Spleen (tissue), 11 donors: ENCODE measurements around the gene NR0B2. TPM values are rescaled to one million over a fixed set of nuclear protein-coding genes. Genes with fewer than 3 reads are reported as not detected.

Source experiments
- DNase-seq: peaks from one replicate; pipeline ENCODE4 v3.0.0-alpha.2; 2020
- H3K27ac ChIP-seq, 8 donors: fragments of 200-600 bp; sonication (generic) in 7 of 8; 1 replicate in 4 of 8; 2 replicates in 4 of 8; pipeline versions ENCODE4 v1.5.0 to v1.8.0; 2016 to 2021; ENCODE audit warnings: inconsistent platforms in 4 of 8, mild to moderate bottlenecking in 4 of 8, moderate library complexity in 1 of 8
- H3K27me3 ChIP-seq, 7 donors: fragments of 200-600 bp; sonication (generic) in 6 of 7; replicated peaks in 1 of 7; 1 replicate in 4 of 7; 2 replicates in 3 of 7; pipeline versions ENCODE4 v1.5.0 to v1.8.0; 2016 to 2021; ENCODE audit warnings: inconsistent platforms in 3 of 7, mild to moderate bottlenecking in 1 of 7
- H3K36me3 ChIP-seq, 6 donors: fragments of 200-600 bp; sonication (generic) in 5 of 6; 1 replicate in 4 of 6; 2 replicates in 2 of 6; pipeline versions ENCODE4 v1.5.0 to v1.8.0; 2016 to 2021; ENCODE audit warnings: inconsistent platforms in 2 of 6
- H3K4me1 ChIP-seq, 6 donors: fragments of 200-600 bp; sonication (generic) in 5 of 6; 1 replicate in 3 of 6; 2 replicates in 3 of 6; pipeline versions ENCODE4 v1.5.0 to v1.8.0; 2016 to 2021; ENCODE audit warnings: inconsistent platforms in 3 of 6
- H3K4me3 ChIP-seq, 8 donors: fragments of 200-600 bp; sonication (generic) in 7 of 8; 1 replicate in 4 of 8; 2 replicates in 4 of 8; pipeline versions ENCODE4 v1.5.0 to v1.8.0; 2016 to 2021; ENCODE audit warnings: inconsistent platforms in 4 of 8, mild to moderate bottlenecking in 4 of 8, moderate library complexity in 2 of 8
- H3K9me3 ChIP-seq, 8 donors: fragments of 200-600 bp; sonication (generic) in 7 of 8; 1 replicate in 4 of 8; 2 replicates in 4 of 8; pipeline versions ENCODE4 v1.5.0 to v1.8.0; 2016 to 2021; ENCODE audit warnings: inconsistent platforms in 4 of 8
- CTCF ChIP-seq, 11 experiments: fragments of 200-600 bp in 7 of 11; fragments of 450-650 bp in 4 of 11; sonication (generic) in 4 of 11; IDR thresholded peaks in 8 of 11; conservative IDR thresholded peaks in 3 of 11; 1 replicate in 7 of 11; 2 replicates in 4 of 11; pipeline versions ENCODE4 v1.4.0 to v1.8.0; 2016 to 2021; ENCODE audit warnings: antibody characterized with exemption in 11 of 11, inconsistent platforms in 4 of 11, mild to moderate bottlenecking in 1 of 11
- POLR2A ChIP-seq, 3 donors: fragments of 450-650 bp; IDR thresholded peaks; one replicate each; pipeline ENCODE4 v1.5.1; 2017; ENCODE audit warnings: antibody characterized with exemption in 3 of 3, mild to moderate bottlenecking in 1 of 3
- POLR2AphosphoS5 ChIP-seq, 3 donors: sonication (generic); formaldehyde crosslinking; IDR thresholded peaks; one replicate each; pipeline ENCODE4 v1.5.1; 2017; ENCODE audit warnings: antibody characterized with exemption in 3 of 3
- WGBS, 5 donors: extraction: QIAGEN DNeasy Blood & Tissue Kit in 3 of 5; methylation state at CpG; one replicate each; pipeline versions ENCODE4 v1.1.5 to v1.1.7; 2013 to 2018; 5-methylcytosine and 5-hydroxymethylcytosine counted together
- intact Hi-C: fragments of 100-400 bp; cut with DNase I; formaldehyde crosslinking; loops from one replicate; pipeline ENCODE4 v1.15.0; 2023; ENCODE audit warnings: low total_unique reads
- polyA plus RNA-seq, 3 donors: library from polyadenylated mRNA; stranded (reverse); fragments of 200-250 nt; gene quantifications; one replicate each; pipeline ENCODE4 v1.2.1, GENCODE V29; 2013
- total RNA-seq, 7 donors: library from RNA; depleted of rRNA in 3 of 7; stranded (reverse); fragments of >200 nt in 3 of 7; fragmentation: NEBNext Ultra II Directional in 4 of 7; extraction: Animal tissue kit (Norgen Biotek cat#: 25700) in 4 of 7; gene quantifications; one replicate each; pipeline versions ENCODE4 v1.1.0 to v1.2.1, GENCODE V29; 2016 to 2021
- donor health status: healthy with polysubstance abuse.
- donor health status: DM: no; HTN: no; CAD: no; lungs with moderate emphysema.
- donor health status: DM: no; HTN: no; CAD: no.
- donor health status: Bipolar disorder and iron deficiency.
- donor health status: healthy.
- donor health status: DM: no; HTN: no; CAD: no.
- donor health status: DM: yes; HTN: yes; CAD: no.

Gene NR0B2
- total and polyA plus RNA-seq, 10 donors, result 0.74 to 27.1 (median 8.1) TPM

DNA sequence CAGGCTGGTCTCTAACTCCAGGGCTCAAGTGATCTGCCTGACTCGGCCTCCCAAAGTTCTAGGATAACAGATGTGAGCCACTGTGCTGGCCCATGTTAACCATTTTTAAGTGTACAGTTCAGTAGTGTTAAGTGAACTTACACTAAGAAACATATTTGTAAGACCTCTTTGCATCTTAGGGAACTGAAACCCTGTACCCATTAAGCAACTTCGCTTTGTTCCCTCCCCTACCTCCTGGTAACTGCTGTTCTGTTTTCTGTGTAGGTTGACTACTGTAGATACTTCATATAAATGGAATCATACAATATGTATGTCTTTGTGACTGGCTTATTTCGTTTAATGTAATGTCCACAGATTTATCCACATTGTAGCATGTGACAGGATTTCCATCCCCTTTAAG is 18.8 kb upstream of the NR0B2 start:
- no peak for TF ChIP-seq POLR2A (IDR thresholded peaks at IDR 0.05)
- no peak for TF ChIP-seq POLR2AphosphoS5 (IDR thresholded peaks at IDR 0.05)
- TF ChIP-seq CTCF (IDR thresholded peaks at IDR 0.05 in 8 of 11, conservative IDR thresholded peaks at IDR 0.05 in 3 of 11), result no peak
- intact Hi-C loops, result no loop called here
- Histone ChIP-seq H3K27ac (peak overlapping the region in 4 of 8 donors; percentile 20 to 30 (median 22)), H3K27me3 (no peaks in the 10 kb centered on the region), H3K4me1 (peaks cover 2 to 31% (median 14%) of the 10 kb centered on the region in 6 donors), H3K4me3 (no peak overlapping the region), H3K9me3 (no peaks in the 10 kb centered on the region), H3K36me3 (peaks cover 0 to 90% (median 48%) of the 10 kb centered on the region in 6 donors)
- WGBS, 5 donors, result 65 to 80% (median 71%) methylated on average over 3 of the region's 3 CpGs
- DNase-seq, result no peak

GRCh38 chr1:26923711-26924110 is 9.9 kb upstream of the NR0B2 start:
- Histone ChIP-seq H3K36me3 (peaks cover 0 to 59% (median 46%) of the 10 kb centered on the region in 6 donors), H3K27me3 (no peaks in the 10 kb centered on the region), H3K4me3 (no peak overlapping the region), H3K4me1 (peaks cover 7 to 50% (median 30%) of the 10 kb centered on the region in 6 donors), H3K9me3 (no peaks in the 10 kb centered on the region), H3K27ac (no peak overlapping the region)
- no peak for TF ChIP-seq CTCF (IDR thresholded peaks at IDR 0.05 in 8 of 11, conservative IDR thresholded peaks at IDR 0.05 in 3 of 11)
- no peak for TF ChIP-seq POLR2A (IDR thresholded peaks at IDR 0.05)
- TF ChIP-seq POLR2AphosphoS5 (IDR thresholded peaks at IDR 0.05), result no peak
- intact Hi-C loops, result no loop called here
- WGBS, 5 donors, result 90 to 94% (median 92%) methylated on average over 3 of the region's 3 CpGs
- no peak for DNase-seq

- Histone ChIP-seq H3K9me3 (no peaks in the 10 kb centered on the region), H3K4me3 (peak overlapping the region in 7 of 8 donors; percentile 83 to 91 (median 87)), H3K27ac (peak overlapping the region in 1 of 8 donors; percentile 91), H3K36me3 (peaks cover 0 to 50% (median 41%) of the 10 kb centered on the region in 6 donors), H3K27me3 (no peaks in the 10 kb centered on the region), H3K4me1 (peaks cover 7 to 50% (median 30%) of the 10 kb centered on the region in 6 donors)
- intact Hi-C loops, result no loop called here
- WGBS, 5 donors, result 83 to 94% (median 88%) methylated on average over 3 of the region's 3 CpGs
- no peak for DNase-seq
- TF ChIP-seq CTCF (IDR thresholded peaks at IDR 0.05 in 8 of 11, conservative IDR thresholded peaks at IDR 0.05 in 3 of 11) (no peak), POLR2AphosphoS5 (IDR thresholded peaks at IDR 0.05) (no peak), POLR2A (IDR thresholded peaks at IDR 0.05) (no peak)
Measured at GRCh38 chr1:26922901-26923300, 9.1 kb upstream of the NR0B2 start.

DNA sequence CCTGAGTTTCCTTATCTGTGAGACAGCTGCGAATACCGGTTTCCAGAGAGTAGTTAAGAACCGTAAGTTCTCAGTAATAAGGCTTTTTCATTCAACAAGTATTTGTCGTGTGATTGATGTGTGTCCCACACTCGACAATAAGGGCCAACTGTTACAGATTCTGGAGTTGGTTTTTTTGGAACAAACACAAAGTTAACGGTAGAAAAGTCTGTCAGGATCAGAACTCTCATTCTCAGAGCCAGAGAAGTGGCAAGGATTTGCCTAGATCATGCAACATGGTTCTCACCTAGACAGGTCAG is 8.6 kb upstream of the NR0B2 start:
- H3K4me1 ChIP-seq, result peaks cover 7 to 50% (median 30%) of the 10 kb centered on the region in 6 donors
- intact Hi-C loops, result no loop called here
- DNase-seq, result no peak
- no peak for TF ChIP-seq POLR2A (IDR thresholded peaks at IDR 0.05)
- TF ChIP-seq POLR2AphosphoS5 (IDR thresholded peaks at IDR 0.05), result no peak
- no peak for TF ChIP-seq CTCF (IDR thresholded peaks at IDR 0.05 in 8 of 11, conservative IDR thresholded peaks at IDR 0.05 in 3 of 11)
- peak overlapping the region; percentile 36 to 91 (median 87) for H3K4me3 ChIP-seq
- H3K36me3 ChIP-seq, result peaks cover 0 to 45% (median 35%) of the 10 kb centered on the region in 6 donors
- no peaks in the 10 kb centered on the region for H3K27me3 ChIP-seq
- peak overlapping the region in 5 of 8 donors; percentile 83 to 92 (median 91) for H3K27ac ChIP-seq
- H3K9me3 ChIP-seq, result no peaks in the 10 kb centered on the region
- WGBS, 5 donors, result 30 to 52% (median 37%) methylated on average over 6 of the region's 6 CpGs
